GM10847 (cell line): ENCODE data around the gene SPAM1.

Experiments
- POLR2A ChIP-seq: IDR thresholded peaks from 2 replicates; pipeline ENCODE4 v1.6.1; 2011; ENCODE audit not compliant: insufficient read length; ENCODE audit errors: extremely low read depth

SPAM1 gene

GRCh38 chr7:123924941-123925340 is at the start of gene SPAM1:
TSS of gene SPAM1 (plus strand) at chr7:123925241. CDS start at chr7:123953571, 28,330 bp downstream.
- no peak for TF ChIP-seq POLR2A

GRCh38 chr7:123876557-123877256 is 48.3 kb upstream of the SPAM1 start:
- TF ChIP-seq POLR2A: no peak

GRCh38 chr7:123879628-123880027 is 45.4 kb upstream of the SPAM1 start:
- TF ChIP-seq POLR2A: no peak

- no peak for TF ChIP-seq POLR2A
Observed at GRCh38 chr7:123881300-123881699, 43.7 kb upstream of the SPAM1 start.

GRCh38 chr7:123883154-123883553 is 41.9 kb upstream of the SPAM1 start:
- no peak for TF ChIP-seq POLR2A

GRCh38 chr7:123888192-123888591 is 36.8 kb upstream of the SPAM1 start:
- no peak for TF ChIP-seq POLR2A

GRCh38 chr7:123901101-123901500 is 23.9 kb upstream of the SPAM1 start:
- no peak for TF ChIP-seq POLR2A

GRCh38 chr7:123905714-123906113 is 19.3 kb upstream of the SPAM1 start:
- TF ChIP-seq POLR2A: no peak

- no peak for TF ChIP-seq POLR2A
Observed at GRCh38 chr7:123916240-123916724, 8.8 kb upstream of the SPAM1 start.

- TF ChIP-seq POLR2A: no peak
Observed at GRCh38 chr7:123917878-123918277, 7.2 kb upstream of the SPAM1 start.

- TF ChIP-seq POLR2A: no peak
Observed at GRCh38 chr7:123918309-123918708, 6.7 kb upstream of the SPAM1 start.

GRCh38 chr7:123923599-123923998 is 1.4 kb upstream of the SPAM1 start:
- no peak for TF ChIP-seq POLR2A

- TF ChIP-seq POLR2A: no peak
Observed at GRCh38 chr7:123929107-123929506, 4.1 kb downstream of the SPAM1 start.

- no peak for TF ChIP-seq POLR2A
Observed at GRCh38 chr7:123929655-123930054, 4.6 kb downstream of the SPAM1 start.

GRCh38 chr7:123935436-123936381 is 10.7 kb downstream of the SPAM1 start:
- TF ChIP-seq POLR2A: no peak

GRCh38 chr7:123936388-123936787 is 11.3 kb downstream of the SPAM1 start:
- no peak for TF ChIP-seq POLR2A
